Chondrocyte (in vitro differentiated cells): ENCODE results near the gene MSRB3. TPM values are rescaled to one million over a fixed set of nuclear protein-coding genes. Genes with fewer than 3 reads are reported as not detected.
"Not testable (repeated sequence)": the region's sequence is repeated elsewhere in the genome, so short reads cannot be mapped to it uniquely, and the experiment has no call there.

ENCODE experiments used
- DNase-seq: peaks from one replicate; pipeline ENCODE4 v3.0.0; 2021; ENCODE audit warnings: mixed read lengths, low spot score
- H3K27ac Mint-ChIP-seq: one replicate; pipeline ENCODE4 v1.8.0; 2021; ENCODE audit warnings: mild to moderate bottlenecking, moderate library complexity, mixed read lengths; ENCODE audit not compliant: unreplicated experiment
- H3K27me3 Mint-ChIP-seq: 2 replicates; pipeline ENCODE4 v1.8.0; 2021; ENCODE audit warnings: low read depth, mixed read lengths
- H3K36me3 Mint-ChIP-seq: 2 replicates; pipeline ENCODE4 v1.8.0; 2021; ENCODE audit warnings: low read depth, mixed read lengths
- H3K4me1 Mint-ChIP-seq: 2 replicates; pipeline ENCODE4 v1.8.0; 2021; ENCODE audit warnings: low read depth, mild to moderate bottlenecking, mixed read lengths
- H3K4me3 Mint-ChIP-seq: one replicate; pipeline ENCODE4 v1.8.0; 2021; ENCODE audit warnings: mild to moderate bottlenecking, moderate library complexity, mixed read lengths; ENCODE audit not compliant: unreplicated experiment
- H3K9me3 Mint-ChIP-seq: 2 replicates; pipeline ENCODE4 v1.8.0; 2021; ENCODE audit warnings: low read depth, mixed read lengths
- CTCF ChIP-seq: fragments of 200-600 bp; sonication (generic); IDR thresholded peaks from 2 replicates; pipeline ENCODE4 v1.5.0; 2021; ENCODE audit warnings: antibody characterized with exemption, mild to moderate bottlenecking, moderate library complexity
- total RNA-seq: library from RNA; stranded (reverse); gene quantifications from 3 replicates; pipeline ENCODE4 v1.2.1, GENCODE V29; 2021

Gene MSRB3
- total RNA-seq, 1 donor from 2014 or later: 160 TPM

- Mint-ChIP-seq H3K27ac (peak overlapping the region; percentile 88), H3K27me3 (no peaks in the 10 kb centered on the region), H3K4me1 (peaks cover 51% of the 10 kb centered on the region), H3K36me3 (peaks cover 5% of the 10 kb centered on the region), H3K9me3 (no peaks in the 10 kb centered on the region), H3K4me3 (no peak overlapping the region)
- no peak for DNase-seq
- TF ChIP-seq CTCF: no peak
Observed at GRCh38 chr12:65307169-65307501, 28.7 kb downstream of the MSRB3 start.

- H3K36me3 Mint-ChIP-seq: peaks cover 5% of the 10 kb centered on the region
- no peaks in the 10 kb centered on the region for H3K9me3 Mint-ChIP-seq
- H3K4me1 Mint-ChIP-seq: peaks cover 48% of the 10 kb centered on the region
- no peak for DNase-seq
- peak overlapping the region; percentile 60 for H3K27ac Mint-ChIP-seq
- H3K27me3 Mint-ChIP-seq: no peaks in the 10 kb centered on the region
- no peak overlapping the region for H3K4me3 Mint-ChIP-seq
- TF ChIP-seq CTCF: no peak
Observed at GRCh38 chr12:65308006-65308405, 29.5 kb downstream of the MSRB3 start.

DNA sequence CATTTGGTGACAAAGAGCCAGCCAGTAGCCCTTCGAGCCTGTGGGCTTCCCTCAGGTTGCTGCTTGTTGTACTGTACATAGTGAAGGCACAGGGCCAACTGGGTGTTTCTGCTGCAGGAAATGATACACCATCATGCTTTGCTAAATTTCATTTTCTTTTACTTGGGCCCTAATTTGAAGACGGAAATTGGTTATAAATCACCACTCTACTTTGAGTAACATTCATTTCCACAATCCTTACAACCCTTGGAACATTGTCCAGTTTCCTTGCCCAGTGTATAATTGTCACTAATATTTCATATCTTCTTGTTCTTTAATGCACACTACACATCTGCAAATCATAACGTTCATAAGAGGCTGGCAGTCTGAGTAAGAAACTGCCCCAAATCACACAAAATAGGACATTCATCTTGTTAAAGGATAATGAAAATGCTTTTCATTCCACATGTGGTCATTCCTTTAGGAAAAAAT, 30.2 kb downstream of the MSRB3 start:
- no peak overlapping the region for H3K4me3 Mint-ChIP-seq
- H3K4me1 Mint-ChIP-seq: peaks cover 46% of the 10 kb centered on the region
- TF ChIP-seq CTCF: no peak
- DNase-seq: no peak
- H3K9me3 Mint-ChIP-seq: no peaks in the 10 kb centered on the region
- peak overlapping the region; percentile 60 for H3K27ac Mint-ChIP-seq
- H3K36me3 Mint-ChIP-seq: peaks cover 5% of the 10 kb centered on the region
- H3K27me3 Mint-ChIP-seq: no peaks in the 10 kb centered on the region

DNA sequence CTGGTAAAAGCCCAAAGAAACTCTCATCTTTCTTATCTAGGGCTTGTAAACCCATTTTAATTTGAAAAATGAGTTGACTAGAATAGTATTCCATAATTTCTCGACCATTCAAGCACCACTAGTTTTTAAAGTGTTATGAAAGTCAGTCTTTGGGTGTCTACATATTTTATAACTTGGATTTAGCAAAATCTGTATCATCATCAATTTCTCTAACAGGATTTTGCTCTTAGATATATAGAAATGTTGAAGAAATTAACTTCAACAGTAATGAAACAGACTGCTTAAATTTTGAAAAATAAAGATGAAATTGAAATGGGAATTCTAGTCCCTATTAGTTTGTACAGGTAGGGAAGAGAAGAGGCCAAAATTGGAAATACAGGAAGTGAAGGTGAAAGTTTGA, 32.8 kb downstream of the MSRB3 start:
- H3K9me3 Mint-ChIP-seq: no peaks in the 10 kb centered on the region
- no peak overlapping the region for H3K27ac Mint-ChIP-seq
- peaks cover 5% of the 10 kb centered on the region for H3K36me3 Mint-ChIP-seq
- no peak for DNase-seq
- H3K4me3 Mint-ChIP-seq: no peak overlapping the region
- TF ChIP-seq CTCF: no peak
- H3K27me3 Mint-ChIP-seq: no peaks in the 10 kb centered on the region
- peaks cover 27% of the 10 kb centered on the region for H3K4me1 Mint-ChIP-seq

DNA sequence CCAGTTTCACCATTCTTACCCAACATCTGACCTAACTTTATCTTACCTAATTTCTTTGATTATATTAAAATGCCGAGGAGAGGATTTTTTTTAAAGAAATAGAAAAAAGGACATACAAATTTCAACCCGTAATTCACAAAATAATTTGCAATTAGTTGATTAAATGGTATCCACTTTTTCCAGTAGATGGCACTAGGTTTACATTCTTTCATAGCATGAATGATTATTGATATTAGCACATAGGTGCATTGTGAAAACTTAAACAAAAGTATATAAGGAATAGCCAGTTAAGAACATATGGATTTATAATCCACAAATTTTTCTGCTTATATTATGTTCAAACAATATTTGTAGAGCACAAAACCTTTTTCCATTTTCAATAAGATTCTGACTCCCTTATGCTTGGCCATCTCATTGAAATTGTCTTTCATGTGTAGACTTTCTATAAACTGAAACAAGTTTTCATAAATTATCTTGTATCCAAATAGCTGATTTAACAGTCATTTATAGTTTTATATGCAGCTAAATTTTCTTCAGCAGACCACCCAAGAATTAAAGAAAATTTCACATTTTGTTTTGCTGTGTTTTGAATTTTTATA, 35.3 kb downstream of the MSRB3 start:
- Mint-ChIP-seq H3K27me3 (no peaks in the 10 kb centered on the region), H3K4me1 (peaks cover 4% of the 10 kb centered on the region), H3K4me3 (no peak overlapping the region), H3K27ac (peak overlapping the region; percentile 9), H3K36me3 (peaks cover 9% of the 10 kb centered on the region), H3K9me3 (no peaks in the 10 kb centered on the region)
- DNase-seq: no peak
- peak; percentile 89 for TF ChIP-seq CTCF

- H3K4me1 Mint-ChIP-seq: peaks cover 14% of the 10 kb centered on the region
- H3K27ac Mint-ChIP-seq, H3K4me3 Mint-ChIP-seq, H3K36me3 Mint-ChIP-seq, H3K27me3 Mint-ChIP-seq, H3K9me3 Mint-ChIP-seq, DNase-seq: not testable (repeated sequence)
Observed at GRCh38 chr12:65315238-65315637, 36.8 kb downstream of the MSRB3 start.
